A549 (cell line): ENCODE measurements around the gene TMEM163. TPM values are rescaled to one million over a fixed set of nuclear protein-coding genes. Genes with fewer than 3 reads are reported as not detected.
A peak's percentile ranks its signal among the peaks of the same experiment; 100 is the strongest.

Experiments used
- ATAC-seq, 2 experiments: fragments of 200-7000 bp in 1 of 2; fragments of >200 bp in 1 of 2; cut with Nextera tagmentation in 1 of 2; cut with Tn5 transposase in 1 of 2; 3 replicates each; pipeline versions ENCODE4 v1.8.0 to v1.9.1; 2018 to 2020; ENCODE audit warnings: mild to moderate bottlenecking in 1 of 2, moderate library complexity in 1 of 2
- CTCF ChIA-PET: fragments of 300-600 bp; sonication (Branson Sonifier 250); formaldehyde crosslinking; extraction: SDS; loops from one replicate; lab custom pipeline; 2021; ENCODE audit warnings: antibody characterized with exemption, inconsistent platforms; lab: Yijun Ruan, JAX
- POLR2A ChIA-PET: fragments of 350-600 bp; formaldehyde crosslinking; extraction: SDS; loops from one replicate; lab custom pipeline; 2021; ENCODE audit warnings: antibody characterized with exemption, inconsistent platforms; lab: Yijun Ruan, JAX
- DNase-seq, 2 experiments: peaks; one replicate each; pipeline versions ENCODE4 v3.0.0 to v3.0.0-alpha.2; 2011 to 2016; ENCODE audit warnings: low read depth in 1 of 2, low spot score in 1 of 2
- FAIRE-seq: peaks from 2 replicates; lab custom pipeline; 2011; peaks lifted over from hg19 to GRCh38; lab: Jason Lieb, UNC
- H3K27ac ChIP-seq, 2 experiments: fragments of >200 bp; sonication (Bioruptor Twin); formaldehyde crosslinking; 3 replicates each; pipeline ENCODE4 v1.5.1; 2016 to 2017
- H3K4me1 ChIP-seq: fragments of >200 bp; sonication (Bioruptor Twin); formaldehyde crosslinking; 3 replicates; pipeline ENCODE4 v1.6.1; 2016
- H3K4me2 ChIP-seq: fragments of >200 bp; sonication (Bioruptor Twin); formaldehyde crosslinking; 3 replicates; pipeline ENCODE4 v1.6.1; 2016
- H3K4me3 ChIP-seq: fragments of >200 bp; sonication (Bioruptor Twin); formaldehyde crosslinking; 3 replicates; pipeline ENCODE4 v1.5.1; 2016
- H3K9me3 ChIP-seq: fragments of >200 bp; sonication (Bioruptor Twin); formaldehyde crosslinking; 3 replicates; pipeline ENCODE4 v1.6.1; 2016
- BCL3 ChIP-seq: fragments of >200 bp; sonication (Bioruptor Twin); formaldehyde crosslinking; IDR thresholded peaks from 3 replicates; pipeline ENCODE4 v1.6.1; 2016
- CBX2 ChIP-seq: fragments of 200-600 bp; sonication (generic); IDR thresholded peaks from 2 replicates; pipeline ENCODE4 v1.6.1; 2016; ENCODE audit warnings: low read depth, mild to moderate bottlenecking, borderline replicate concordance
- CBX8 ChIP-seq: fragments of 200-600 bp; sonication (generic); IDR thresholded peaks from 2 replicates; pipeline ENCODE4 v1.6.1; 2016
- CHD4 ChIP-seq: fragments of 200-600 bp; sonication (generic); IDR thresholded peaks from 2 replicates; pipeline ENCODE4 v1.6.1; 2016; ENCODE audit warnings: antibody characterized with exemption, mild to moderate bottlenecking, borderline replicate concordance
- HDAC2 ChIP-seq: fragments of 200-600 bp; sonication (generic); IDR thresholded peaks from 2 replicates; pipeline ENCODE4 v1.6.1; 2016
- KDM1A ChIP-seq: fragments of 200-600 bp; sonication (generic); IDR thresholded peaks from 2 replicates; pipeline ENCODE4 v1.6.1; 2016; ENCODE audit warnings: low read depth, mild to moderate bottlenecking
- KDM5A ChIP-seq: fragments of 200-600 bp; sonication (generic); IDR thresholded peaks from 2 replicates; pipeline ENCODE4 v1.6.1; 2016; ENCODE audit warnings: antibody characterized with exemption, mild to moderate bottlenecking
- MAFK ChIP-seq: fragments of 450-650 bp; IDR thresholded peaks from 2 replicates; pipeline ENCODE4 v1.6.1; 2014; ENCODE audit not compliant: partially characterized antibody
- MAZ ChIP-seq: fragments of 150-350 bp; IDR thresholded peaks from 2 replicates; pipeline ENCODE4 v1.6.1; 2014; ENCODE audit warnings: antibody characterized with exemption, low read depth, low read length, borderline replicate concordance
- NFE2L2 ChIP-seq: fragments of 150-350 bp; conservative IDR thresholded peaks from 2 replicates; pipeline ENCODE4 v1.6.1; 2014; ENCODE audit warnings: low read length
- NR3C1 ChIP-seq: fragments of >200 bp; sonication (Bioruptor Twin); formaldehyde crosslinking; IDR thresholded peaks from 3 replicates; pipeline ENCODE4 v1.6.1; 2017
- POLR2AphosphoS2 ChIP-seq: conservative IDR thresholded peaks from 2 replicates; pipeline ENCODE4 v1.6.1; 2012; ENCODE audit warnings: low read length, improper control_type of control experiment, inconsistent platforms
- RFX5 ChIP-seq: fragments of 450-650 bp; IDR thresholded peaks from 2 replicates; pipeline ENCODE4 v1.7.1; 2014; ENCODE audit warnings: antibody characterized with exemption, mild to moderate bottlenecking, moderate library complexity
- RNF2 ChIP-seq: fragments of 200-600 bp; sonication (generic); IDR thresholded peaks from 2 replicates; pipeline ENCODE4 v1.6.1; 2016; ENCODE audit warnings: low read depth, mild to moderate bottlenecking, antibody characterized with exemption, moderate library complexity, borderline replicate concordance
- TFCP2L1 ChIP-seq: fragments of 250-450 bp; sonication (Bioruptor Pico); IDR thresholded peaks from 2 replicates; pipeline ENCODE4 v1.5.0; 2021; ENCODE audit warnings: mild to moderate bottlenecking
- ZC3H11A ChIP-seq: fragments of 450-650 bp; IDR thresholded peaks from 2 replicates; pipeline ENCODE4 v1.6.1; 2014; ENCODE audit warnings: antibody characterized with exemption, mild to moderate bottlenecking
- ZNF302 ChIP-seq: fragments of 250-450 bp; sonication (Bioruptor Pico); IDR thresholded peaks from 2 replicates; pipeline ENCODE4 v1.9.0; 2021; ENCODE audit warnings: inconsistent platforms, mild to moderate bottlenecking, moderate library complexity
- WGBS: methylation state at CpG from one replicate; pipeline ENCODE4 v1.1.6; 2017; ENCODE audit errors: missing lambda C conversion rate; 5-methylcytosine and 5-hydroxymethylcytosine counted together
- polyA plus RNA-seq, 4 experiments: library from polyadenylated mRNA; depleted of rRNA in 3 of 4; stranded (reverse); fragments of >200 nt; fragmentation: RNase III in 1 of 4; extraction: RNeasy Plus Mini Kit Qiagen cat#74134 plus additional on column Dnase treatment in 1 of 4; gene quantifications; 2 replicates in 3 of 4; 3 replicates in 1 of 4; pipeline ENCODE4 v1.2.3, GENCODE V29; 2011 to 2017
- TF ChIP-seq, protein P1 (sequence below): fragments of >200 bp; sonication (Bioruptor Twin); formaldehyde crosslinking; IDR thresholded peaks from 3 replicates; pipeline ENCODE4 v1.5.1; 2016
- TF ChIP-seq, protein P2 (sequence below): fragments of 200-600 bp; sonication (generic); IDR thresholded peaks from 2 replicates; pipeline ENCODE4 v1.6.1; 2016; ENCODE audit warnings: antibody characterized with exemption, mild to moderate bottlenecking, moderate library complexity

Gene TMEM163
- polyA plus RNA-seq, 2 of the 4 experiments (the other 2 are of a cell fraction) = not detected

GRCh38 chr2:134718023-134718816 lies 580 bp downstream of the TMEM163 start:
- H3K4me1 ChIP-seq = peaks cover 6% of the 10 kb centered on the region; the same call in 1 of the 3 replicates
- TF ChIP-seq CBX2 (no peak), ZNF302 (no peak)
- TF ChIP-seq, protein P1, sequence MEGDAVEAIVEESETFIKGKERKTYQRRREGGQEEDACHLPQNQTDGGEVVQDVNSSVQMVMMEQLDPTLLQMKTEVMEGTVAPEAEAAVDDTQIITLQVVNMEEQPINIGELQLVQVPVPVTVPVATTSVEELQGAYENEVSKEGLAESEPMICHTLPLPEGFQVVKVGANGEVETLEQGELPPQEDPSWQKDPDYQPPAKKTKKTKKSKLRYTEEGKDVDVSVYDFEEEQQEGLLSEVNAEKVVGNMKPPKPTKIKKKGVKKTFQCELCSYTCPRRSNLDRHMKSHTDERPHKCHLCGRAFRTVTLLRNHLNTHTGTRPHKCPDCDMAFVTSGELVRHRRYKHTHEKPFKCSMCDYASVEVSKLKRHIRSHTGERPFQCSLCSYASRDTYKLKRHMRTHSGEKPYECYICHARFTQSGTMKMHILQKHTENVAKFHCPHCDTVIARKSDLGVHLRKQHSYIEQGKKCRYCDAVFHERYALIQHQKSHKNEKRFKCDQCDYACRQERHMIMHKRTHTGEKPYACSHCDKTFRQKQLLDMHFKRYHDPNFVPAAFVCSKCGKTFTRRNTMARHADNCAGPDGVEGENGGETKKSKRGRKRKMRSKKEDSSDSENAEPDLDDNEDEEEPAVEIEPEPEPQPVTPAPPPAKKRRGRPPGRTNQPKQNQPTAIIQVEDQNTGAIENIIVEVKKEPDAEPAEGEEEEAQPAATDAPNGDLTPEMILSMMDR = no peak
- TF ChIP-seq, all 56 proteins: peak for 0
- peak overlapping the region; percentile 98 for H3K4me2 ChIP-seq
- peak overlapping the region in 1 of 2 experiments; percentile 66; a peak in 3 of 6 replicates for H3K27ac ChIP-seq
- DNase-seq (no peak), FAIRE-seq (no peak), ATAC-seq (peak; percentile 44 to 60; a peak in 5 of 6 replicates)
- H3K4me3 ChIP-seq = peak overlapping the region; percentile 56
- H3K9me3 ChIP-seq = no peaks in the 10 kb centered on the region
- 48% methylated on average over 30 of the region's 91 CpGs for WGBS
- CTCF ChIA-PET = no interaction called here
- POLR2A ChIA-PET = no interaction called here

DNA sequence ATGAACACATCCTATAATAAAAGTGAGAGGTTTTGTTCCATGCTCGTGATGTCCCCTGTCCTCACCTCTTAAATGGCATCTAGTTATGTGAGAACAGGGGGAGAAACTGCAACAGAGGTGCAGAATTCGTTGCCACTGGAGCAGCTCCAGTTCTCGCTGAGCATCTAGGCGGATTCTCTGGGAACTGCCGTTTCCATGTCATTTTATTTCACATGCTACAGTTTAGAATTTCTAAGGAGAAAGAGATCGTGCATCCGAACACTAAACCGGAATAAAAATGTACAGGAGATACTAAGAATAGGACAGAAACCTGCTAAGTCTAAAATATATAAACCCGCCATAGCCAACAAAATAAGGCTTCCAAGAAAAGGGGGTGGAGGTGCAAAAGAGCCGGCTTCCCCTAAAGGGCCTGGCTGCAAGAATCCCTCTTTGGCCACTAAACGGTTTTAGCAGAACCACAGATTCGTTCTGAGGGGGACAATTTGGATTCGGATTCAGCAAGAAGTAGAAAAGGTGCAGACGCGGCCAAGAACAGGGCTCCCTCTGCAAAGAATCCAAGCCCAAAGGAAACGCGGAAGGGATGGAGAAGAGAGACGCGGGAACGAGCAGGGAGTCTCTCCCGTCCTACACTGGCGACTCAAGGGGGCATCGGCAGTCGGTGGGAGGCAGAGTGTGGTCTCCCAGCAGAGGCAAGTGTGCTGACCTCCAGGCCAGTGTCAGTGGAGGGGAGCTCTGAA lies 1.3 kb downstream of the TMEM163 start:
- DNase-seq (no peak), FAIRE-seq (no peak), ATAC-seq (peak in 1 of 2 experiments; percentile 15; a peak in 2 of 6 replicates)
- Histone ChIP-seq H3K27ac (no peak overlapping the region), H3K4me2 (peak overlapping the region; percentile 98; the same call in 2 of the 3 replicates), H3K9me3 (no peaks in the 10 kb centered on the region), H3K4me3 (peak overlapping the region; percentile 56; the same call in 2 of the 3 replicates), H3K4me1 (peaks cover 6% of the 10 kb centered on the region; the same call in 1 of the 3 replicates)
- TF ChIP-seq RFX5 (no peak), KDM1A (no peak), MAZ (no peak), ZC3H11A (no peak), CHD4 (no peak), HDAC2 (no peak), KDM5A (no peak), NFE2L2 (no peak), RNF2 (peak; percentile 88; the same call in 1 of the 2 replicates), TFCP2L1 (no peak), NR3C1 (no peak), BCL3 (no peak), MAFK (no peak), CBX8 (peak; percentile 97), POLR2AphosphoS2 (no peak)
- TF ChIP-seq, protein P2, sequence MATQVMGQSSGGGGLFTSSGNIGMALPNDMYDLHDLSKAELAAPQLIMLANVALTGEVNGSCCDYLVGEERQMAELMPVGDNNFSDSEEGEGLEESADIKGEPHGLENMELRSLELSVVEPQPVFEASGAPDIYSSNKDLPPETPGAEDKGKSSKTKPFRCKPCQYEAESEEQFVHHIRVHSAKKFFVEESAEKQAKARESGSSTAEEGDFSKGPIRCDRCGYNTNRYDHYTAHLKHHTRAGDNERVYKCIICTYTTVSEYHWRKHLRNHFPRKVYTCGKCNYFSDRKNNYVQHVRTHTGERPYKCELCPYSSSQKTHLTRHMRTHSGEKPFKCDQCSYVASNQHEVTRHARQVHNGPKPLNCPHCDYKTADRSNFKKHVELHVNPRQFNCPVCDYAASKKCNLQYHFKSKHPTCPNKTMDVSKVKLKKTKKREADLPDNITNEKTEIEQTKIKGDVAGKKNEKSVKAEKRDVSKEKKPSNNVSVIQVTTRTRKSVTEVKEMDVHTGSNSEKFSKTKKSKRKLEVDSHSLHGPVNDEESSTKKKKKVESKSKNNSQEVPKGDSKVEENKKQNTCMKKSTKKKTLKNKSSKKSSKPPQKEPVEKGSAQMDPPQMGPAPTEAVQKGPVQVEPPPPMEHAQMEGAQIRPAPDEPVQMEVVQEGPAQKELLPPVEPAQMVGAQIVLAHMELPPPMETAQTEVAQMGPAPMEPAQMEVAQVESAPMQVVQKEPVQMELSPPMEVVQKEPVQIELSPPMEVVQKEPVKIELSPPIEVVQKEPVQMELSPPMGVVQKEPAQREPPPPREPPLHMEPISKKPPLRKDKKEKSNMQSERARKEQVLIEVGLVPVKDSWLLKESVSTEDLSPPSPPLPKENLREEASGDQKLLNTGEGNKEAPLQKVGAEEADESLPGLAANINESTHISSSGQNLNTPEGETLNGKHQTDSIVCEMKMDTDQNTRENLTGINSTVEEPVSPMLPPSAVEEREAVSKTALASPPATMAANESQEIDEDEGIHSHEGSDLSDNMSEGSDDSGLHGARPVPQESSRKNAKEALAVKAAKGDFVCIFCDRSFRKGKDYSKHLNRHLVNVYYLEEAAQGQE = no peak
- TF ChIP-seq, protein P1 = no peak
- POLR2A ChIA-PET = no interaction called here
- CTCF ChIA-PET = no interaction called here
- 50% methylated on average over 22 of the region's 24 CpGs for WGBS
